Activated naive CD4-positive, alpha-beta T cell treated with anti-CD3 and anti-CD28 coated beads, Interleukin-2, amount 10 ng/mL, durations not matched to agents 7 days and 5 days (primary cell): ENCODE results near the gene HDAC11.
"Not testable (repeated sequence)": the region's sequence is repeated elsewhere in the genome, so short reads cannot be mapped to it uniquely, and the experiment has no call there.

Source experiments
- CTCF ChIA-PET: fragments of 350-600 bp; sonication (Branson Sonifier 250); formaldehyde crosslinking; loops from one replicate; lab custom pipeline; 2021; ENCODE audit warnings: antibody characterized with exemption; lab: Charles Lee
- DNase-seq: peaks from one replicate; pipeline ENCODE4 v3.0.0-alpha.2; 2020
- H3K27ac Mint-ChIP-seq: one replicate; pipeline ENCODE4 v1.8.0; 2021; ENCODE audit warnings: mild to moderate bottlenecking, moderate library complexity, mixed read lengths
- H3K27me3 Mint-ChIP-seq: one replicate; pipeline ENCODE4 v1.8.0; 2021; ENCODE audit warnings: mild to moderate bottlenecking, mixed read lengths
- H3K36me3 Mint-ChIP-seq: one replicate; pipeline ENCODE4 v1.8.0; 2021; ENCODE audit warnings: mixed read lengths
- H3K4me1 Mint-ChIP-seq: one replicate; pipeline ENCODE4 v1.8.0; 2021; ENCODE audit warnings: mixed read lengths
- H3K4me3 Mint-ChIP-seq: one replicate; pipeline ENCODE4 v1.8.0; 2021; ENCODE audit warnings: mild to moderate bottlenecking, moderate library complexity, mixed read lengths
- H3K9me3 Mint-ChIP-seq: one replicate; pipeline ENCODE4 v1.8.0; 2021; ENCODE audit warnings: mixed read lengths

Gene HDAC11

DNA sequence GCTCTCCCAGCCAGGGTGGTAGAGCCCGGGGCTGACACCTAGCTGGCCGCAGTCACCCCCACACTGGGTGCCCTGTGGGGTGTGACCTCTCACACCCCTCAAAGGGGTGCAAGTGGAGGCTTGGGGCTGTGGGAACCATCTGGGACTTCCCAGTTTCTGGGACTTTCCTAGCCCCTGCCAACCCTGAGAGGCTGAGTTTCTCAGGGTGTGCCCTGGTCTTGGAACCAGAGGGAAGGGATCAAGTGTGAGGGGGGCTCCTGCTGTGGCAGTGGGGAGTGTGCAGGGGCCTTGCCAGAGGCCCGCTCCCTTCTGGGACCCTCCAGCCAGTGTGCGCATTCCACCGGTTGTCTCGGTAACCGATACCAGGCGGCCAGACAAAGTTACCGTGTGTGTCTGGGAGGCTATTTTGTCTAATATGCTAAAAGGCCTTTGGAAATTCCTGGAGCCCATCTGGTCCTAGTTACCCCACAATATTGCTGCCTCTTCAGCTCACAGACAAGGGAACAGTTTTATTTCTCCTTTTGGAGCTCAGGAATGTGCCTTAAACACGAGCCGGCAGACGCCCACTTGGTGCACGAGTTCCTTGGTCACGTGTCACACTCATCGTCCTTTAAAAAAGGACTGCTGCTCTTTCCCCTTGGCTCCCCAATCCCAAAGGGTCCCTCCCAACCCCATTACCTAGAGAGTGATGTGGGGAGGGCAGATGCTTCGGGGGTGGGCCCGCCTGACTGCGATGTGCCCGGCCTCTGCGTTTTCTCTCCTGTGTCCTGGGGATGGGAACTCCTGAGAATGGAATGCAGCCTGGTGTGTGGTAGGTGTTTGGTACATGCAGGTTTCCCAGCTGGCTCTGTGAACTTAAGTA is 33.2 kb downstream of the HDAC11 start:
- H3K4me1 Mint-ChIP-seq, result no peaks in the 10 kb centered on the region
- H3K9me3 Mint-ChIP-seq, result no peaks in the 10 kb centered on the region
- no peak overlapping the region for H3K27ac Mint-ChIP-seq
- peaks cover 3% of the 10 kb centered on the region for H3K27me3 Mint-ChIP-seq
- CTCF ChIA-PET, result interaction anchor here (1.2 to 2.5 kb wide), 3 partner anchors 17 to 144 kb away, joined by 3 to 6 read pairs (median 5); no protein-coding TSS in a partner anchor
- DNase-seq, result no peak
- no peak overlapping the region for H3K4me3 Mint-ChIP-seq
- H3K36me3 Mint-ChIP-seq, result no peaks in the 10 kb centered on the region

DNA sequence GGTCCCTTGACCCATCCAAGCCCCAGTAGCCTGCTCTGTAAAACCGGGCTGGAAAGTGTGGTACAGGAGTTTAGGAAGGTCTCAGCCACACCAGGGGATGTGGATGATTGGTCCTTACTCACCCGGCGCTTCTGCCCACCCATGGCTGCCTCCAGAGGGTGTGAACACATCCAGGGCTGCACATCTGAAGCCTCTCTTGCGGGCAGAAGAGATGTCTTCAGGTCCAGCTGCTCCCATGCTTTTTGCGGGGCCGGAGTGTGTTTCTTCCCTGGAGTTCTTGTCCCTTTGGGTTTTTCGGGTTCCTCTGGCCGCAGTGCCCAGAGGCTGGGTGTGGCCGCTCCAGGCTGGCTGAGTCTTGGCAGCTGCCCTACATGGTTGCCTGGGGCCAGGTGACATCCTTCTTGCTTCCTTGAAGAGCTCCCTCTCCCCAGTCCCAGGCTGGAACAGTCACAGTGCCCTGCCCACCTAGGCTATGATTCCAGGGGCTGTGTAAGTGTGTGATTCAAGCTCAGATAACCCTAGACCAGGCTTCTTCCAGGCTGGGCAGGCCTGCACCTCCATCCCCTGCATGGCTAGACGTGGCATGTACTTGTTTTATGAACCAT is 33.9 kb downstream of the HDAC11 start:
- Mint-ChIP-seq H3K27ac (no peak overlapping the region), H3K36me3 (no peaks in the 10 kb centered on the region)

DNA sequence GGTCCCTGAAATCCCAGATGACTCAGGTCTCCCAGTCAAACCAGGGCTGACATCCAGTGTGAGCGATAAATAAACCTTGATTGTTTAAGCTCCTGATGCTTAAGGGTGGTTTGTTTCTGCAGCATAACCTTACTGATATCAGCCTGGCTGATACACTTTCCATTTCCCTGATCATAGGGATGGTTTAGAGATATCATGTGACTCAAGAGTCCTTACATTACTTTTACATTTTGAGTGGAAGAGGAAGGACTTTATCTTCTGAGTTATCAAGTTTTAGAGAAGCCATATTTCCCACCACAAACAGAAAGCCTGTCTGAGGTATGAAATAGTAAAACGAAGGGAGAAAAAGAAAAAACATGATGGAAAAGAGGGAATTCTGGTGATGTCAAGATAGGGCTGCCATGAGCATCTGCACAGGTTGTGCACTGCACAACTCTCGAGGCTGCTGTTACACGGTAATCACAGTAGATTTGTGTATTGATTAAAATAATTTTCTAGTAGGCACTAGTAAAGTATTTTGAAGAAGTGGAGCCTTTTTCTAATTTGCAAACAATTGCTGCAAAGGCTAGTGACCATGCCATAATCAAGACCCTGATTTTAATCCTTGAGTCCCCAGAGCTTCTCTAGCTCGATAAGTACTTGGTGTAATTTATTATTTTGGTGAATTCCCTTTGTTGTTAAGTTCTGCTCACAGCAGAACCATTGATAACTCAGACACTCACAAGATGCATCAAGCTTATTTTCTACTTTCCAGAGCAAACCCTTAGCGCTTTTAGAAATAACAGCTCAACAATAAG is 34.7 kb downstream of the HDAC11 start:
- H3K27ac Mint-ChIP-seq, result no peak overlapping the region
- CTCF ChIA-PET, result interaction anchor here (1.2 to 2.5 kb wide), 2 partner anchors 133 to 143 kb away, joined by 3 to 6 read pairs; no protein-coding TSS in a partner anchor
- DNase-seq, result no peak
- H3K9me3 Mint-ChIP-seq, result no peaks in the 10 kb centered on the region
- H3K27me3 Mint-ChIP-seq, result no peaks in the 10 kb centered on the region
- no peaks in the 10 kb centered on the region for H3K4me1 Mint-ChIP-seq
- no peak overlapping the region for H3K4me3 Mint-ChIP-seq
- H3K36me3 Mint-ChIP-seq, result no peaks in the 10 kb centered on the region

More for the DNA sequence above, 33.9 kb downstream of the HDAC11 start:
- DNase-seq, result no peak
- CTCF ChIA-PET, result interaction anchor here (1.2 to 2.5 kb wide), 3 partner anchors 18 to 143 kb away, joined by 3 to 6 read pairs (median 5); no protein-coding TSS in a partner anchor
- Mint-ChIP-seq H3K4me1 (no peaks in the 10 kb centered on the region), H3K27me3 (no peaks in the 10 kb centered on the region), H3K4me3 (no peak overlapping the region), H3K9me3 (no peaks in the 10 kb centered on the region)

DNA sequence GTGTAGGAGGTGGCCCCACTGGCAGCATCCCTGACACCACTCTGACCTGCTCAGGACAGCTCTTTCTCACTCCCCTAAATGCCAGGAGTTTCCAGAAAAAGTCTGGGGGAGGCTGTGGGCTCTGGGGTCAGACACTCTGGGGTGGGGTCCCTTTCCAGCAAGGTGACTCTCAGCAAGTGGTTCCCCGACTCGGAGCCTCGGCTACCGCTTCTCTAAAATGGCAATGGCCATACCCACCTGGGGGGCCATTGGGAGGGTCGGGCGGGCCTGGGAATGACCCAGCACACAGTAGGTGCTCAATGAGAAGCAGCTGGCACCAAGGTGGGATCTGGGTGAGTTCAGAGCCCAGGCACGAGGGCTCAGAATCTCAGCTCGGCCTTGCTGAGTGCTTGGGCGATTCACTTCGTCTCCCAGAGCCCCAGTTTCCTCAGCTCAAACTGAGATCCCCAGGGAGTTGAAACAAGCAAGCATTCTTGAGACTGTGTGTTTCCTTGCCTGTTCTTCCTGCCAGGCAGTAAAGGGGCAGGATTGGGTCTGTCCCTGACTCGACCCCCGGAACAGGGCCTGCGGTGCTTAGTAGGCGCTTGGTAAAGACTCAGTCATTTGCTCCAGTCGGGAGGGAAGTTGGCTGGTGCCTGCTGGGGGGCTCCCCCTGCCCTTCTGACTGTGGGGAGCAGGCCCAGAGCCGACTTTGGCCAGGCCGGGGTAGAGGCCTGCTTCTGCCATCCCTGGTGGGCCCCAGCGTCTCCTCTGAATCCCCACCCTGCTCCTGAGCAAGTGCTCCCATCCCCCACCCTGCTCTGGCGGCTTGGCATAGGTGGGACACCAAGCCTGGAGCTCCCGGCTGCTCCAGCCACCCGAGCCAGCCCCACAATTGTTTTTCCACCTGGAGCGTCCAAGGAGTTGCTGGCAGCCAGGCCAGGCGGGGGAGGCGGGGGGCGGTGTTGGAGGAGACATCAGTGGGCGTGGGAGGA is 36.0 kb downstream of the HDAC11 start:
- Mint-ChIP-seq H3K9me3 (no peaks in the 10 kb centered on the region), H3K4me1 (no peaks in the 10 kb centered on the region), H3K27me3 (no peaks in the 10 kb centered on the region), H3K27ac (no peak overlapping the region), H3K4me3 (no peak overlapping the region), H3K36me3 (no peaks in the 10 kb centered on the region)
- DNase-seq, result no peak
- CTCF ChIA-PET, result interaction anchor here (2.5 kb wide), 1 partner anchor 132 kb away, joined by 6 read pairs; no protein-coding TSS in a partner anchor

DNA sequence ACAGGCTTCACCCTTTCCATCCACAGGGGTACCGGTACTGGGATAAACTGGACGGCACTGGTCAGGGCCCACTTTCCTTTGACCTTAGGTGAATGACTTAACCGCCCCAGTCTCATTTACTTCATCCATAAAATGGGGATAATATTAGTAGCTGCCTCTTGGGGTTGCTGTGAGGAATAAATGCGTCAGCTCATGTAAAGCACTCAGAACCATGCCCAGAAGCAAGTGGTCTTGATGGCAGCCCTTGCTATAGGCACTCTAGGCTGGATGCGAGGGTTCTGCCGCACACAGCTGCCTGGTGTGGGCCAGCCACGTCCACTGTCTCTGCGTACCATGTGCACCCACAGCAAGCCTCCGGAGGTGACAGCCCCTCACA is 36.6 kb downstream of the HDAC11 start:
- H3K9me3 Mint-ChIP-seq, result no peaks in the 10 kb centered on the region
- no peaks in the 10 kb centered on the region for H3K27me3 Mint-ChIP-seq
- no peak for DNase-seq
- no peaks in the 10 kb centered on the region for H3K4me1 Mint-ChIP-seq
- H3K27ac Mint-ChIP-seq, result no peak overlapping the region
- no peaks in the 10 kb centered on the region for H3K36me3 Mint-ChIP-seq
- CTCF ChIA-PET, result no interaction called here
- no peak overlapping the region for H3K4me3 Mint-ChIP-seq

DNA sequence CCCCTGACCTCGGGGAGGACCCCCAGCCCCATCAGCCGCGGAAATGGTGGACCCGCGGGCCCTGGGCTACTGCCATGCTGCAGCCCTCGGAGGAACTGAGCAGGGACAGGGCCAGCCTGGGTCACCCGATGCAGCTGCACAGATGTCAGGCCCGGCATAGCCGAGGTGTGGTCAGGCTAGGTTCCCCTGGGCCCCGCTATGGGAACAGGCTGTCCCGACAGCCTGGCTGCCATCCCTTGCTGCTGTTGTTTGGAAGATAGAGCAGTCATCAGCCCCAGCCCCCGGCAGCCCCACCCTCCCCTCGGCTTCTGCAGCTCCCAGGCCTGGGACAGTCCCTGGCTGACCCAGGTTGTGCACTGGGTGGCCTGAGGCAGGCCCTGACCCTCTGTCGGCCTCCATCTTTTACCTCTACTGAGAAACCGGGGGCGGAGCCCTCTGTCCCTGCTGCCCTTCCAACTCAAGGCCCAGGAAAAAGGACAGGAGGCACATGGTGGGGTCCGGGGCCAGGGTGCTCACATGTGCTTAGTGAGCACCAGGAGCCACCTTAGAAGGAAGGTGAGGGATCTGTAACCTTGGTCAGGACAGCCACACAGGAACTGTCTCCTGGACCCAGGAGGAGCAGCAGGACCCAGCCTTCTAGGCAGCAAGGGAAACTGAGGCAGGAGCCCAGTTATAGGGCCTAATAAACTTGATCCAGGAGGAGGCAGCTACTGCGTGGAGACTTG is 37.3 kb downstream of the HDAC11 start:
- CTCF ChIA-PET, result no interaction called here
- no peak for DNase-seq
- Mint-ChIP-seq H3K4me1 (no peaks in the 10 kb centered on the region), H3K9me3 (no peaks in the 10 kb centered on the region), H3K27ac (no peak overlapping the region), H3K27me3 (no peaks in the 10 kb centered on the region), H3K36me3 (no peaks in the 10 kb centered on the region), H3K4me3 (no peak overlapping the region)

DNA sequence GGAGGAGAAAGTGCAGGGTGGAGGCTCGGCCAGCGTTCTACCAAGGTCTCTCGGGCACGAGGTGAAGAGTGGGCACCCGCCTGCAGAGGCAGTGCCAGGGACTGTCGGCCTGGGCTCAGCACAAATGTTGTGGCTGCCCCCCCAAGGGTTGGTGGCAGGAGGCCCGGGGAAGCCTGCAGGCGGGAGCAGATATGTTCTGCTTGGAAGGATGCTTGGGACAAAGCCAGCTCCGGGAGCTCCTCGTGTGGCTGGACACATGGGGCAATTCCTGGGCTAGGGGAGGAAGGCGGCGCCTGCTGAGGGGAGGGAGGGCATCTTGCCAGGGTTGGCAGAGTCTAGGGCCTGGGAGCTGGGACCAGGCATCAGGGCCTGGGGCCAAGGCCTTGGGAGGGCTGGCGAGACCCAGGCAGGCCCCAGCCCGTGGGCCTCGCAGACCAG is 38.4 kb downstream of the HDAC11 start:
- CTCF ChIA-PET, result no interaction called here
- DNase-seq, result no peak

DNA sequence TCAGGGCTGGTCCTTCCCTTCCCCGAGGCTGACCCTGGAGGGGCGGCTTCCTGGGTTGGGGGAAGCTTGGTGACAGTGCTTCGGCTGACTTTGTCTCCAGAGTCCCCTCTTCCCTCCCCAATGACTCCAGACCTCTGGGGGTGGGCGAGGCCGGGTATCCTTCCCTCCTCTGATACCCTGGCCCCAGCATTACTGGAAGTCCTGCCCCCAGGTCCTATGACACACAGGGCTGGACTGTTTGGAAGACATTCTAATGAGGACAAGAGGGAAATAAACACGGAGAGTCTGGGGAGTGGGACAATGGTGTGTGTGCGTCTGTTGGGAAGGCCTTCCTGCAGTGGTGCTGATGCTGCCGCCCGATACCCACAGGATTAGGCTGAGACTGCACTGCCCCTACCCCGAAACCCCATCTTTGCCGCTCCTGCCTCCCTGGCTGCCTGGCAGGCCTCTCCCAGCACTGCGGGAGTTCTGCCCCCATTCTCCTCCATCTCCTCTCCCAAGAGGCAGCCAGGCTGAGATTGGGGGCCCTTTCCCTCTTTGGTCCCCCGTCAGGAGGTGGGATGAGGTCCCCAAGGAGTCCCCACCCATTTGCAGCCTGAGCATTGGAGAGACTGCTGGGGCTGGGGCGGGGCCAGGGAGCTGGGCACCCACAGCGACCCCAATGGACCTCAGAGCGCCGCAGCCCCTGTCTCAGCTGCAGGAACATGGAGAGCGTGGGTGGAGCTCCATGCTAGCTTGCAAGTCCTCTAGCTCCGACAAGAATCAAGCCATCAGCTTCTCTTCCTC is 39.1 kb downstream of the HDAC11 start:
- DNase-seq, result no peak
- Mint-ChIP-seq H3K27ac (no peak overlapping the region), H3K4me3 (no peak overlapping the region), H3K4me1 (no peaks in the 10 kb centered on the region), H3K9me3 (no peaks in the 10 kb centered on the region), H3K27me3 (peaks cover 8% of the 10 kb centered on the region), H3K36me3 (no peaks in the 10 kb centered on the region)
- CTCF ChIA-PET, result no interaction called here

More for the DNA sequence above, 38.4 kb downstream of the HDAC11 start:
- Mint-ChIP-seq H3K27ac (no peak overlapping the region), H3K36me3 (no peaks in the 10 kb centered on the region), H3K4me3 (no peak overlapping the region), H3K27me3 (peaks cover 8% of the 10 kb centered on the region), H3K4me1 (no peaks in the 10 kb centered on the region), H3K9me3 (no peaks in the 10 kb centered on the region)

DNA sequence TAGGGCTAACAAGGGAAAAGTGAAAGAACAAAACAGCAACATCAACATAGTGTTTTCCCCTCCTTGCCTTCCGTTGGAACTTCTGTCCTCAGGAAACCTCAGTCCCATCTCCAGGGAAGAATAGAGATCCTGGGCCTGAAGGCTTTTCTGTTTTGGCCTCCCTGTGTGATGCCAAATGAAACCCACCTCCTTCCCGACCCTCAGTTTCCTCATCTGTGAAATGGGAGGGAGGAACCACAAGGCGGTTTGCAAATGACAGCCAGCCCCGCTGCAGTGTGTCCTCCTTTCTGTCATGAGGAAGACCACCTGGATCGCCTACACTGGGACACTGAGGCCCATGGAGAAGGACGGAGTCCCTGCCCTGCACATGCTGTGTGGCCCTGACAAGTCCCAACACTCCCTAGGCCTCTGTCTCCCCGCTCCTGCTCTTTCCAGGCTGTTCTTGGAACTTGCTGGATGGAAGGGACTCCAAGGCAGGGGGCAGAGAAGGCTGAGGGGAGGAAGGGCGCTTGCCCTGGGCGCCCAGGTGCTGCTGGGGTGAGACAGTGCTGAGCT is 40.3 kb downstream of the HDAC11 start:
- Mint-ChIP-seq H3K27me3 (peaks cover 8% of the 10 kb centered on the region), H3K4me3 (no peak overlapping the region), H3K4me1 (no peaks in the 10 kb centered on the region), H3K27ac (no peak overlapping the region), H3K9me3 (no peaks in the 10 kb centered on the region), H3K36me3 (no peaks in the 10 kb centered on the region)
- DNase-seq, result no peak
- CTCF ChIA-PET, result no interaction called here

DNA sequence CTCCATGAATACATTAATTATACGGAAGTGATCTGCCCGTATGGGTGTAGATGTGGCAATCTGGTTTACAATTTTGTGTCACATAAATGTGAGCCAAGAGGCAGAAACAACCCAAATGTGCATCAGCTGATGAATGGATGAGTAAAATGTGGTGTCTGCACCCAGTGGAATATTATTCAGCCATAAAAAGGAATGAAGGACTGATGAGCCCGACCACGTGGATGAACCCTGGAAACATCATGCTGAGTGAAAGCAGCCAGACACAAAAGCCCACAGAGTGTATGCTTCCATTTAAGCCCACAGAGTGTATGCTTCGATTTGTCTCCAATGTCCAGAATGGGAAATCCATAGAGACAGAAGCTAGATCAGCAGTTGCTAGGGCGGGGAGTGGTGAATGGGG is 41.2 kb downstream of the HDAC11 start:
- CTCF ChIA-PET, result interaction anchor here (0.8 to 1.1 kb wide), 2 partner anchors 128 to 136 kb away, joined by 3 read pairs; no protein-coding TSS in a partner anchor
- Mint-ChIP-seq H3K9me3 (no peaks in the 10 kb centered on the region), H3K36me3 (no peaks in the 10 kb centered on the region), H3K27me3 (peaks cover 14% of the 10 kb centered on the region), H3K4me1 (no peaks in the 10 kb centered on the region), H3K27ac (no peak overlapping the region), H3K4me3 (no peak overlapping the region)
- DNase-seq, result no peak

DNA sequence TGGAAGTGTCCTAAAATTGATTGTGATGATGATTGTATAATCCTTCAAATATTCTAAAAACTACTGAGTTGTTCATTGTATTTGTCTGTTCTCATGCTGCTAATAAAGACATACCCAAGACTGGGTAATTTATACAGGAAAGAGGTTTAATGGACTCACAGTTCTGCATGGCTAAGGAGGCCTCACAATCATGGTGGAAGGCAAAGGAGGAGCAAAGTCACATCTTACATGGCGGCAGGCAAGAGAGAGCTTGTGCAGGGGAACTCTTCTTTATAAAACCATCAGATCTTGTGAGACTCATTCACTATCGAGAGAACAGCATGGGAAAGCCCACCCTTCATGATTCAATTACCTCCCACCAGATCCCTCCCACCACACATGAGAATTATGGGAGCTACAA is 41.6 kb downstream of the HDAC11 start:
- not testable (repeated sequence) for H3K4me3 Mint-ChIP-seq, H3K27ac Mint-ChIP-seq, H3K9me3 Mint-ChIP-seq, DNase-seq, H3K4me1 Mint-ChIP-seq, H3K36me3 Mint-ChIP-seq
- CTCF ChIA-PET, result interaction anchor here (0.8 to 1.1 kb wide), 2 partner anchors 128 to 135 kb away, joined by 3 read pairs; no protein-coding TSS in a partner anchor
- H3K27me3 Mint-ChIP-seq, result peaks cover 18% of the 10 kb centered on the region

DNA sequence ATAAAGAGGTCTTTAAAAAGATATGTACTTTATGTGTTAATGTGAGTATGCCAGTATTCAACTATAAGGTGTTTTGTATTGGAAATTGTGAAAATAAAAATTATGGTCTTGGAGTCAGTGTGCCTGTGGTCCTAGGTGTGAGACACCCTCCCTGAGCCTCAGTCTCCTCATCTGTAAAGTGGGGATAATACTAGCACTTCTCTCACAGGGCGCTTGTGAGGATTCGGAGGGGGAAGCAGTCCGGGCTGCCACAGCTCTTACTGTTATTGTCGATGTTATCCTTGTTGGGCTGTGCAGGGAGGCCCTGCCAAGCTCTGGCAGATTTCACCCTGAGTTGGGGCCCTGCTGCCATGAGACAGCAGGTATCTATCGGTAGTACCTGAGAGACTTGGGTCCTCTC is 42.1 kb downstream of the HDAC11 start:
- no peak overlapping the region for H3K4me3 Mint-ChIP-seq
- H3K27me3 Mint-ChIP-seq, result peaks cover 19% of the 10 kb centered on the region
- CTCF ChIA-PET, result interaction anchor here (0.8 kb wide), 1 partner anchor 135 kb away, joined by 3 read pairs; no protein-coding TSS in a partner anchor

More for the DNA sequence above, 42.1 kb downstream of the HDAC11 start:
- no peaks in the 10 kb centered on the region for H3K36me3 Mint-ChIP-seq
- no peak overlapping the region for H3K27ac Mint-ChIP-seq
- no peaks in the 10 kb centered on the region for H3K9me3 Mint-ChIP-seq
- H3K4me1 Mint-ChIP-seq, result no peaks in the 10 kb centered on the region
- DNase-seq, result no peak
